Calu3 (cell line): ENCODE results near the gene ARL4D. TPM values are rescaled to one million over a fixed set of nuclear protein-coding genes. Genes with fewer than 3 reads are reported as not detected.

ENCODE experiments used
- BruUV-seq: library from RNA; stranded (reverse); fragments of 400-500 nt; replicated peaks from 2 replicates; lab custom pipeline; 2021; lab: Mats Ljungman, UMichigan
- CTCF ChIA-PET: fragments of 300-600 bp; sonication (Branson Sonifier 250); formaldehyde crosslinking; loops from one replicate; lab custom pipeline; 2022; ENCODE audit warnings: antibody characterized with exemption; lab: Charles Lee
- DNase-seq: peaks from one replicate; pipeline ENCODE4 v3.0.0; 2022
- H3K27ac Mint-ChIP-seq: one replicate; pipeline ENCODE4 v1.8.0; 2022; ENCODE audit warnings: mixed read lengths; ENCODE audit not compliant: unreplicated experiment
- H3K27me3 Mint-ChIP-seq: one replicate; pipeline ENCODE4 v1.8.0; 2022; ENCODE audit warnings: mixed read lengths; ENCODE audit not compliant: unreplicated experiment
- H3K36me3 Mint-ChIP-seq: one replicate; pipeline ENCODE4 v1.8.0; 2022; ENCODE audit warnings: mild to moderate bottlenecking, moderate library complexity, mixed read lengths; ENCODE audit not compliant: insufficient read depth, unreplicated experiment
- H3K4me1 Mint-ChIP-seq: one replicate; pipeline ENCODE4 v1.8.0; 2022; ENCODE audit warnings: mild to moderate bottlenecking, low read depth, mixed read lengths; ENCODE audit not compliant: unreplicated experiment
- H3K4me3 Mint-ChIP-seq: one replicate; pipeline ENCODE4 v1.8.0; 2022; ENCODE audit warnings: mild to moderate bottlenecking, low read depth, moderate library complexity, mixed read lengths; ENCODE audit not compliant: unreplicated experiment
- H3K9me3 Mint-ChIP-seq: one replicate; pipeline ENCODE4 v1.8.0; 2022; ENCODE audit warnings: low read depth, mixed read lengths; ENCODE audit not compliant: unreplicated experiment
- intact Hi-C: fragments of 100-400 bp; cut with micrococcal nuclease; formaldehyde crosslinking; loops from one replicate; pipeline ENCODE4 v1.10.0; 2022; ENCODE audit not compliant: unreplicated experiment
- total RNA-seq: library from RNA; stranded (reverse); gene quantifications from 2 replicates; pipeline ENCODE4 v1.2.3, GENCODE V29; 2022
- TF ChIP-seq, protein P1 (sequence below): fragments of 200-600 bp; IDR thresholded peaks from one replicate; pipeline ENCODE4 v1.8.0; 2022; ENCODE audit warnings: antibody characterized with exemption; ENCODE audit not compliant: unreplicated experiment

The ARL4D gene
- total RNA-seq, 1 experiment from 2014 or later: 3.4 TPM

DNA sequence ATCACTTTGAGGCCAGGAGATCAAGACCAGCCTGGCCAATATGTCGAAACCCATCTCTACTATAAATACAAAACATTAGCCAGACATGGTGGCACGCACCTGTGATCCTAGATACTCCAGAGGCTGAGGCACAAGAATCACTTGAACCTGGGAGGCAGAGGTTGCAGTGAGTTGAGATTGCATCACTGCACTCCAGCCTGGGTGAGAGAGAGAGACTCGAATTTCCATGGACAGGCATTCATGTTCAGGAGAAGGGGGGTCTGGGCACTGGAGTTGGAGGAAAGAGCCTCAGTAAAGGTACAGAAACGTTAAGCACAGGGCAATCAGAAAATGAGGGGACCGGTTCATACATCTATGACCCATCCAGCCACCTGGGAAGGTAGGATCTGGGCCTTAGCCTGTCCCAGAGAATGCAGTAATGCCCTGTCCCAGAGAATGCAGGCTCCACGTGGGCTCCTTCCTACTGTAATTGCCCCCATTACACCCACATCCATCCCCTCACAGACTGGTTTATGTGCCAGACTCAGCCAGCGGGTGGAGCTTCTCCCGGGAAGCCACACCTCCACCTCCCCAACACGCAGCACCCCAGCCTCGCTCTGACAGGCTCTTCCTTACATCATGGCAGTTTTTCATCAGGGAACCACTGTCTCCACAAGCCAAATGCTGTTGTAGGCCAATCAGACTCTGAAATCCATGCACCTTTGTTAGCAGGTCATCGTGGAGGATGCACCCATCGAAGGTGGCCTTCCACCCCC lies 21.6 kb upstream of the ARL4D start:
- CTCF ChIA-PET: no interaction called here
- intact Hi-C loops: no loop called here
- no peak overlapping the region for H3K4me3 Mint-ChIP-seq
- no peaks in the 10 kb centered on the region for H3K27me3 Mint-ChIP-seq
- DNase-seq: no peak
- BruUV-seq: no TSS peak
- peaks cover 10% of the 10 kb centered on the region for H3K9me3 Mint-ChIP-seq
- H3K36me3 Mint-ChIP-seq: no peaks in the 10 kb centered on the region
- TF ChIP-seq, protein P1, sequence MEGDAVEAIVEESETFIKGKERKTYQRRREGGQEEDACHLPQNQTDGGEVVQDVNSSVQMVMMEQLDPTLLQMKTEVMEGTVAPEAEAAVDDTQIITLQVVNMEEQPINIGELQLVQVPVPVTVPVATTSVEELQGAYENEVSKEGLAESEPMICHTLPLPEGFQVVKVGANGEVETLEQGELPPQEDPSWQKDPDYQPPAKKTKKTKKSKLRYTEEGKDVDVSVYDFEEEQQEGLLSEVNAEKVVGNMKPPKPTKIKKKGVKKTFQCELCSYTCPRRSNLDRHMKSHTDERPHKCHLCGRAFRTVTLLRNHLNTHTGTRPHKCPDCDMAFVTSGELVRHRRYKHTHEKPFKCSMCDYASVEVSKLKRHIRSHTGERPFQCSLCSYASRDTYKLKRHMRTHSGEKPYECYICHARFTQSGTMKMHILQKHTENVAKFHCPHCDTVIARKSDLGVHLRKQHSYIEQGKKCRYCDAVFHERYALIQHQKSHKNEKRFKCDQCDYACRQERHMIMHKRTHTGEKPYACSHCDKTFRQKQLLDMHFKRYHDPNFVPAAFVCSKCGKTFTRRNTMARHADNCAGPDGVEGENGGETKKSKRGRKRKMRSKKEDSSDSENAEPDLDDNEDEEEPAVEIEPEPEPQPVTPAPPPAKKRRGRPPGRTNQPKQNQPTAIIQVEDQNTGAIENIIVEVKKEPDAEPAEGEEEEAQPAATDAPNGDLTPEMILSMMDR: no peak
- no peaks in the 10 kb centered on the region for H3K4me1 Mint-ChIP-seq
- no peak overlapping the region for H3K27ac Mint-ChIP-seq

DNA sequence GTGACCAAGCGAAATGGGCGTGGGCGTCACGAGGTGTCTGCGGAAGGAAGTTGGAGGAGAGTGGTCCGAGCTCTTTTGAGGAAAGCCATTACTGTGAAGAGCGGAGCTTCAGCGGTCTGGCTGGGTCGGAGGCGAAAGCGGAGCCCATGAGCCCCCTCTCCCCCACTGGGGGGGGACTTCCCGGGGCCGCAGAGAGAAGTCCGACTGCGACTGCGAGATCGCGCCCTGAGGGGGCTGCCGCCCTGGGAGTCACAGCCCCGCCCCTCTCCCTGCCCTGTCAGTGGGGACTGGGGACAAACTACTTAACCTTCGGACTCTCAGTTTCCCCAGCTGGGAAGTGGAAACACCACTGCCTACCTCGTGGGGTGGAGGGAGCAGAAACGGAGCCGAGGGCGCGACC lies 20.0 kb upstream of the ARL4D start:
- no peaks in the 10 kb centered on the region for H3K27me3 Mint-ChIP-seq
- no TSS peak for BruUV-seq

DNA sequence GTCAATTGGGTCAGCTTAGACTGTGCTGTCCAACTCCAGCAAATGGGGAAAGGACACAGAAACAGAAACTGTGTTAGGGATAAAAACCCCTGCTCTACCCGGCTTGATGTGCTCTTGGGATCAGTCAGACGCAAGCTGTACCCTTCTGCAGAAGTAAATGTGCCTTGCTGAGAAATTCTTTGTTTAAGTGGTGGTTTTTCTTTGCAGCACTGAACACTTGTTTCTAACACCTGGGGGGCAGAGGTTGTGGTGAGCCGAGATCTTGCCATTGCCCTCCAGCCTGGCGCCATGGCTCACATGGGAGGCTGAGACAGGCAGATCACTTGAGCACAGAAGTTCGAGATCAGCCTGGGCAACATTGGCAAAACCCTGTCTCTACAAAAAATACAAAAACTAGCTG lies 18.5 kb upstream of the ARL4D start:
- intact Hi-C loops: no loop called here
- no TSS peak for BruUV-seq
- Mint-ChIP-seq H3K9me3 (peaks cover 10% of the 10 kb centered on the region), H3K27me3 (no peaks in the 10 kb centered on the region), H3K4me1 (no peaks in the 10 kb centered on the region), H3K36me3 (no peaks in the 10 kb centered on the region), H3K4me3 (no peak overlapping the region), H3K27ac (no peak overlapping the region)
- no peak for DNase-seq
- TF ChIP-seq, protein P1: no peak
- CTCF ChIA-PET: no interaction called here

More for the DNA sequence above, 20.0 kb upstream of the ARL4D start:
- H3K9me3 Mint-ChIP-seq: peaks cover 10% of the 10 kb centered on the region
- no peaks in the 10 kb centered on the region for H3K36me3 Mint-ChIP-seq
- no peak overlapping the region for H3K4me3 Mint-ChIP-seq
- H3K4me1 Mint-ChIP-seq: no peaks in the 10 kb centered on the region
- no peak overlapping the region for H3K27ac Mint-ChIP-seq
- DNase-seq: no peak
- TF ChIP-seq, protein P1: no peak
- intact Hi-C loops: no loop called here
- CTCF ChIA-PET: no interaction called here

DNA sequence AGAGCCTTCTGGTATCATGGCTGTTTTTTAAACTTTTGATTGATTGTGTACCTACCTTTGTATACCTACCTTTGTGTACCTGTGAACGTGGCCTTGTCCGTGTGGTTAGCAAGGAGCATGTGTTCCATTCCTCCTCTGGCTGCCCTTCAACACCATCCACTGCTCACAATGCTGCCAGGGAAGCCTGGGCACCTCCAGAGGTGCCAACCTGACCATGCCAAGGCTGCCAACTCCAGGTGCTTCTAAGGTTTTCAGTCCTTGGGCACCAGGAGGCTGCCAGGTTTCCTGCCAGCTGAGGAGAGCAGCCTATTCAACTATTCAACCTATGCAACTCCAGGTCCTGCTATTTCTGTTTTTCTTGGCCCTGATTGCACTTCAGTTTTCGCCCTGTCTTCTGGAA lies 17.6 kb upstream of the ARL4D start:
- no peak for DNase-seq
- no peak overlapping the region for H3K4me3 Mint-ChIP-seq
- intact Hi-C loops: no loop called here
- H3K4me1 Mint-ChIP-seq: no peaks in the 10 kb centered on the region
- H3K27ac Mint-ChIP-seq: no peak overlapping the region
- H3K27me3 Mint-ChIP-seq: no peaks in the 10 kb centered on the region
- H3K9me3 Mint-ChIP-seq: peaks cover 10% of the 10 kb centered on the region
- BruUV-seq: no TSS peak
- H3K36me3 Mint-ChIP-seq: no peaks in the 10 kb centered on the region
- TF ChIP-seq, protein P1: no peak
- CTCF ChIA-PET: no interaction called here
